ENCODE measurements around the gene DAB1. TPM values are rescaled to one million over a fixed set of nuclear protein-coding genes. Genes with fewer than 3 reads are reported as not detected.

The DAB1 gene
- 0.36 TPM in 1 of 2 replicates, not detected in the other for total RNA-seq

GRCh38 chr1:57423656-57424211 lies at the start of gene DAB1:
TSS of gene DAB1 (minus strand) at chr1:57424060. CDS start at chr1:57291030, 133,030 bp downstream.

GRCh38 chr1:56965916-56966697 lies 457.8 kb downstream of the DAB1 start, which contains the start of gene C8B:
TSS of gene C8B (minus strand) at chr1:56966015. CDS start at chr1:56965948, 67 bp downstream.

